GM23338 (cell line): ENCODE results near the gene DIAPH3. TPM values are rescaled to one million over a fixed set of nuclear protein-coding genes. Genes with fewer than 3 reads are reported as not detected.

Experiments
- ATAC-seq: fragments of 200-7000 bp; cut with Tn5 transposase; 3 replicates; pipeline ENCODE4 v1.9.1; 2020
- DNase-seq: peaks from one replicate; pipeline ENCODE4 v3.0.0-alpha.2; 2015; ENCODE audit warnings: low spot score
- H2AFZ ChIP-seq: fragments of 200-600 bp; sonication (generic); 2 replicates; pipeline ENCODE4 v1.8.0; 2016; ENCODE audit warnings: antibody characterized with exemption, mild to moderate bottlenecking, moderate library complexity
- H3F3A ChIP-seq: fragments of 200-600 bp; sonication (generic); replicated peaks from 2 replicates; pipeline ENCODE4 v1.8.0; 2017; ENCODE audit warnings: antibody characterized with exemption, mixed run types, low read depth
- H3K27ac ChIP-seq: fragments of 200-600 bp; sonication (generic); 2 replicates; pipeline ENCODE4 v1.6.1; 2016; ENCODE audit warnings: low read depth
- H3K27me3 ChIP-seq: fragments of 200-600 bp; sonication (generic); 2 replicates; pipeline ENCODE4 v1.8.0; 2016; ENCODE audit warnings: mild to moderate bottlenecking, mixed run types, moderate library complexity; ENCODE audit not compliant: insufficient read depth
- H3K36me3 ChIP-seq: fragments of 200-600 bp; sonication (generic); 2 replicates; pipeline ENCODE4 v1.8.0; 2016; ENCODE audit warnings: mild to moderate bottlenecking; ENCODE audit not compliant: insufficient read depth
- H3K4me1 ChIP-seq: fragments of 200-600 bp; sonication (generic); 2 replicates; pipeline ENCODE4 v1.8.0; 2016; ENCODE audit warnings: mild to moderate bottlenecking, moderate library complexity; ENCODE audit not compliant: insufficient read depth
- H3K4me2 ChIP-seq: fragments of 200-600 bp; sonication (generic); 2 replicates; pipeline ENCODE4 v1.7.1; 2017; ENCODE audit warnings: mixed run types
- H3K4me3 ChIP-seq: fragments of 200-600 bp; sonication (generic); 2 replicates; pipeline ENCODE4 v1.6.1; 2016; ENCODE audit warnings: mixed run types
- H3K79me2 ChIP-seq: fragments of 200-600 bp; sonication (generic); replicated peaks from 2 replicates; pipeline ENCODE4 v1.8.0; 2017; ENCODE audit warnings: mild to moderate bottlenecking; ENCODE audit not compliant: insufficient read depth
- H3K9me2 ChIP-seq: fragments of 200-600 bp; sonication (generic); 2 replicates; pipeline ENCODE4 v1.8.0; 2017; ENCODE audit not compliant: insufficient read depth
- H4K20me1 ChIP-seq: fragments of 200-600 bp; sonication (generic); replicated peaks from 2 replicates; pipeline ENCODE4 v1.8.0; 2017; ENCODE audit warnings: mild to moderate bottlenecking; ENCODE audit not compliant: insufficient read depth
- H3K27ac Mint-ChIP-seq: 2 replicates; pipeline ENCODE4 v1.8.0; 2020; ENCODE audit warnings: inconsistent platforms, mild to moderate bottlenecking, moderate library complexity, mixed read lengths
- H3K27me3 Mint-ChIP-seq: 3 replicates; pipeline ENCODE4 v1.8.0; 2022; ENCODE audit warnings: low read depth, mild to moderate bottlenecking, moderate library complexity, mixed read lengths, inconsistent platforms; ENCODE audit not compliant: insufficient read depth, poor library complexity
- H3K36me3 Mint-ChIP-seq: 3 replicates; pipeline ENCODE4 v1.8.0; 2021; ENCODE audit warnings: low read depth, mild to moderate bottlenecking, inconsistent platforms, moderate library complexity, mixed read lengths
- H3K4me1 Mint-ChIP-seq: 3 replicates; pipeline ENCODE4 v1.8.0; 2020; ENCODE audit warnings: mild to moderate bottlenecking, inconsistent platforms, mixed read lengths
- H3K4me3 Mint-ChIP-seq: 3 replicates; pipeline ENCODE4 v1.8.0; 2021; ENCODE audit warnings: moderate library complexity, mild to moderate bottlenecking, inconsistent platforms, mixed read lengths
- H3K9me3 Mint-ChIP-seq: 3 replicates; pipeline ENCODE4 v1.8.0; 2020; ENCODE audit warnings: moderate library complexity, mild to moderate bottlenecking, inconsistent platforms, mixed read lengths
- EZH2 ChIP-seq: fragments of 200-600 bp; sonication (generic); IDR thresholded peaks from one replicate; pipeline ENCODE4 v1.8.0; 2017; ENCODE audit warnings: antibody characterized with exemption, mild to moderate bottlenecking, low read depth; ENCODE audit not compliant: unreplicated experiment
- JUNB ChIP-seq: IDR thresholded peaks from one replicate; pipeline ENCODE4 v1.6.1; 2016; ENCODE audit warnings: antibody characterized with exemption; ENCODE audit not compliant: unreplicated experiment
- NANOG ChIP-seq: IDR thresholded peaks from 2 replicates; pipeline ENCODE4 v1.6.1; 2016; ENCODE audit warnings: antibody characterized with exemption, borderline replicate concordance
- STAT1 ChIP-seq: IDR thresholded peaks from one replicate; pipeline ENCODE4 v1.6.1; 2016; ENCODE audit warnings: antibody characterized with exemption; ENCODE audit not compliant: unreplicated experiment
- ZNF114 ChIP-seq: fragments of 250-450 bp; sonication (Bioruptor Pico); IDR thresholded peaks from 2 replicates; pipeline ENCODE4 v1.5.0; 2020; ENCODE audit warnings: mild to moderate bottlenecking, moderate library complexity
- polyA plus RNA-seq: library from polyadenylated mRNA; unstranded; fragments of >200 nt; fragmentation: Nextera tagmentation; extraction: Ambion mirVana; gene quantifications from 2 replicates; pipeline ENCODE4 v1.2.1, GENCODE V29; 2016
- total RNA-seq: library from RNA; depleted of rRNA; stranded (reverse); fragments of >200 nt; shearing (Covaris generic); gene quantifications from 2 replicates; pipeline ENCODE4 v1.2.3, GENCODE V29; 2014
- TF ChIP-seq, protein P1 (sequence below): IDR thresholded peaks from 2 replicates; pipeline ENCODE4 v1.6.1; 2016; ENCODE audit warnings: antibody characterized with exemption
- TF ChIP-seq, protein P2 (sequence below): IDR thresholded peaks from one replicate; pipeline ENCODE4 v1.6.1; 2018; ENCODE audit warnings: antibody characterized with exemption; ENCODE audit not compliant: unreplicated experiment
- TF ChIP-seq, protein P3 (sequence below), 2 experiments: fragments of 200-600 bp in 1 of 2; sonication (generic) in 1 of 2; conservative IDR thresholded peaks; 2 replicates each; pipeline versions ENCODE4 v1.5.1 to v1.6.1; 2016 to 2017; ENCODE audit warnings: antibody characterized with exemption in 2 of 2, low read depth in 2 of 2, mild to moderate bottlenecking in 2 of 2, moderate library complexity in 1 of 2
- TF ChIP-seq, protein P4 (sequence below): fragments of 250-450 bp; sonication (Bioruptor Pico); IDR thresholded peaks from 2 replicates; pipeline ENCODE4 v1.5.0; 2020; ENCODE audit warnings: mild to moderate bottlenecking, moderate library complexity

Gene DIAPH3
- total and polyA plus RNA-seq, 2 experiments from 2014 or later, result 23.4 to 30.2 TPM

DNA sequence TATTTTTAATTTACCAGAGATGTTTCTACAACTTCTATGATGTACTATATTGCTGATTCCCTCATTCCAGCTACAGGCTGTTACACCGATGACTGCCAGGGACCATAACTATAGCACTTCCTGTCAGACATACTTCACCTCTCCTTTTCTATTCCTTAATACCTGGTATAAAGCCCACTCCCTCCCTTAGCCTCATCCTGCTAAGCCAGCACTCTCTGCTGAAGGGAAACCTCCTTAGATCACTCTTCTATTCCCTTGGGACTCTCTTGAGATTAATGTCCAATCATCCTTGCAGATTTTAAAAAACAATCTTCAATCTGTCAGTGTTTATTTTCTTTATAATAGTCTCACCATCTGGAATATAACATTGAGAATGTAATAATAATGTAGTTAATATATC, 127.9 kb downstream of the DIAPH3 start (continued):
- TF ChIP-seq, protein P1, sequence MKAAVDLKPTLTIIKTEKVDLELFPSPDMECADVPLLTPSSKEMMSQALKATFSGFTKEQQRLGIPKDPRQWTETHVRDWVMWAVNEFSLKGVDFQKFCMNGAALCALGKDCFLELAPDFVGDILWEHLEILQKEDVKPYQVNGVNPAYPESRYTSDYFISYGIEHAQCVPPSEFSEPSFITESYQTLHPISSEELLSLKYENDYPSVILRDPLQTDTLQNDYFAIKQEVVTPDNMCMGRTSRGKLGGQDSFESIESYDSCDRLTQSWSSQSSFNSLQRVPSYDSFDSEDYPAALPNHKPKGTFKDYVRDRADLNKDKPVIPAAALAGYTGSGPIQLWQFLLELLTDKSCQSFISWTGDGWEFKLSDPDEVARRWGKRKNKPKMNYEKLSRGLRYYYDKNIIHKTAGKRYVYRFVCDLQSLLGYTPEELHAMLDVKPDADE, result no peak
- TF ChIP-seq, protein P2, sequence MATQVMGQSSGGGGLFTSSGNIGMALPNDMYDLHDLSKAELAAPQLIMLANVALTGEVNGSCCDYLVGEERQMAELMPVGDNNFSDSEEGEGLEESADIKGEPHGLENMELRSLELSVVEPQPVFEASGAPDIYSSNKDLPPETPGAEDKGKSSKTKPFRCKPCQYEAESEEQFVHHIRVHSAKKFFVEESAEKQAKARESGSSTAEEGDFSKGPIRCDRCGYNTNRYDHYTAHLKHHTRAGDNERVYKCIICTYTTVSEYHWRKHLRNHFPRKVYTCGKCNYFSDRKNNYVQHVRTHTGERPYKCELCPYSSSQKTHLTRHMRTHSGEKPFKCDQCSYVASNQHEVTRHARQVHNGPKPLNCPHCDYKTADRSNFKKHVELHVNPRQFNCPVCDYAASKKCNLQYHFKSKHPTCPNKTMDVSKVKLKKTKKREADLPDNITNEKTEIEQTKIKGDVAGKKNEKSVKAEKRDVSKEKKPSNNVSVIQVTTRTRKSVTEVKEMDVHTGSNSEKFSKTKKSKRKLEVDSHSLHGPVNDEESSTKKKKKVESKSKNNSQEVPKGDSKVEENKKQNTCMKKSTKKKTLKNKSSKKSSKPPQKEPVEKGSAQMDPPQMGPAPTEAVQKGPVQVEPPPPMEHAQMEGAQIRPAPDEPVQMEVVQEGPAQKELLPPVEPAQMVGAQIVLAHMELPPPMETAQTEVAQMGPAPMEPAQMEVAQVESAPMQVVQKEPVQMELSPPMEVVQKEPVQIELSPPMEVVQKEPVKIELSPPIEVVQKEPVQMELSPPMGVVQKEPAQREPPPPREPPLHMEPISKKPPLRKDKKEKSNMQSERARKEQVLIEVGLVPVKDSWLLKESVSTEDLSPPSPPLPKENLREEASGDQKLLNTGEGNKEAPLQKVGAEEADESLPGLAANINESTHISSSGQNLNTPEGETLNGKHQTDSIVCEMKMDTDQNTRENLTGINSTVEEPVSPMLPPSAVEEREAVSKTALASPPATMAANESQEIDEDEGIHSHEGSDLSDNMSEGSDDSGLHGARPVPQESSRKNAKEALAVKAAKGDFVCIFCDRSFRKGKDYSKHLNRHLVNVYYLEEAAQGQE, result no peak
- TF ChIP-seq NANOG (no peak), EZH2 (no peak), STAT1 (no peak), ZNF114 (no peak)

DNA sequence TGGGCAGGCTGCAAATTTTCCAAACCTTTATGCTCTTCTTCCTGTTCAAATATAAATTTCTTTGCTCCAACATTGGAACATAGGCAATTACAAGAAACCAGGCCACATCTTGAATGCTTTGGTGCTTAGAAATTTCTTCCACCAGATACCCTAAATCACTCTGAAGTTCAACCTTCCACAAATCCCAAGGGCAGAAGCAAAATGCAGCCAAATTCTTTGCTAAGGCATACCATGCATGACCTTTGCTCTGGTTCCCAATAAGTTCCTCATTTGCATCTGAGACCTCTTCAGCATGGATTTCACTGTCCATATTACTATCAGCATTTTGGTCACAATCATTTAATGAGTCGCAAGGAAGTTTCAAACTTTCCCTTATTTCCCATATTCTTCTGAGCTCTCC, 130.9 kb downstream of the DIAPH3 start:
- Histone ChIP-seq H3K9me2 (peaks cover 10% of the 10 kb centered on the region; the same call in 1 of the 2 replicates), H4K20me1 (0 out of 2 replicates have a peak, but pooled peaks cover 7% of the 10 kb centered on the region), H3K27me3 (no peaks in the 10 kb centered on the region), H2AFZ (no peak overlapping the region), H3K36me3 (no peaks in the 10 kb centered on the region; the same call in 1 of the 2 replicates), H3K4me1 (peaks cover 7% of the 10 kb centered on the region; the same call in 1 of the 2 replicates), H3K4me3 (no peak overlapping the region), H3K4me2 (no peak overlapping the region), H3K27ac (no peak overlapping the region), H3K79me2 (peaks cover 6% of the 10 kb centered on the region; the same call in 1 of the 2 replicates), H3F3A (no peaks in the 10 kb centered on the region)
- peaks cover 17% of the 10 kb centered on the region for H3K4me1 Mint-ChIP-seq
- H3K9me3 Mint-ChIP-seq, result no peaks in the 10 kb centered on the region
- ATAC-seq (no peak), DNase-seq (no peak)
- TF ChIP-seq STAT1, result no peak
- TF ChIP-seq, protein P3, sequence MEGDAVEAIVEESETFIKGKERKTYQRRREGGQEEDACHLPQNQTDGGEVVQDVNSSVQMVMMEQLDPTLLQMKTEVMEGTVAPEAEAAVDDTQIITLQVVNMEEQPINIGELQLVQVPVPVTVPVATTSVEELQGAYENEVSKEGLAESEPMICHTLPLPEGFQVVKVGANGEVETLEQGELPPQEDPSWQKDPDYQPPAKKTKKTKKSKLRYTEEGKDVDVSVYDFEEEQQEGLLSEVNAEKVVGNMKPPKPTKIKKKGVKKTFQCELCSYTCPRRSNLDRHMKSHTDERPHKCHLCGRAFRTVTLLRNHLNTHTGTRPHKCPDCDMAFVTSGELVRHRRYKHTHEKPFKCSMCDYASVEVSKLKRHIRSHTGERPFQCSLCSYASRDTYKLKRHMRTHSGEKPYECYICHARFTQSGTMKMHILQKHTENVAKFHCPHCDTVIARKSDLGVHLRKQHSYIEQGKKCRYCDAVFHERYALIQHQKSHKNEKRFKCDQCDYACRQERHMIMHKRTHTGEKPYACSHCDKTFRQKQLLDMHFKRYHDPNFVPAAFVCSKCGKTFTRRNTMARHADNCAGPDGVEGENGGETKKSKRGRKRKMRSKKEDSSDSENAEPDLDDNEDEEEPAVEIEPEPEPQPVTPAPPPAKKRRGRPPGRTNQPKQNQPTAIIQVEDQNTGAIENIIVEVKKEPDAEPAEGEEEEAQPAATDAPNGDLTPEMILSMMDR (conservative IDR thresholded peaks at IDR 0.05; ENCODE audit: low read depth in 2 of 2), result no peak
- TF ChIP-seq JUNB, result no peak
- TF ChIP-seq, protein P4, sequence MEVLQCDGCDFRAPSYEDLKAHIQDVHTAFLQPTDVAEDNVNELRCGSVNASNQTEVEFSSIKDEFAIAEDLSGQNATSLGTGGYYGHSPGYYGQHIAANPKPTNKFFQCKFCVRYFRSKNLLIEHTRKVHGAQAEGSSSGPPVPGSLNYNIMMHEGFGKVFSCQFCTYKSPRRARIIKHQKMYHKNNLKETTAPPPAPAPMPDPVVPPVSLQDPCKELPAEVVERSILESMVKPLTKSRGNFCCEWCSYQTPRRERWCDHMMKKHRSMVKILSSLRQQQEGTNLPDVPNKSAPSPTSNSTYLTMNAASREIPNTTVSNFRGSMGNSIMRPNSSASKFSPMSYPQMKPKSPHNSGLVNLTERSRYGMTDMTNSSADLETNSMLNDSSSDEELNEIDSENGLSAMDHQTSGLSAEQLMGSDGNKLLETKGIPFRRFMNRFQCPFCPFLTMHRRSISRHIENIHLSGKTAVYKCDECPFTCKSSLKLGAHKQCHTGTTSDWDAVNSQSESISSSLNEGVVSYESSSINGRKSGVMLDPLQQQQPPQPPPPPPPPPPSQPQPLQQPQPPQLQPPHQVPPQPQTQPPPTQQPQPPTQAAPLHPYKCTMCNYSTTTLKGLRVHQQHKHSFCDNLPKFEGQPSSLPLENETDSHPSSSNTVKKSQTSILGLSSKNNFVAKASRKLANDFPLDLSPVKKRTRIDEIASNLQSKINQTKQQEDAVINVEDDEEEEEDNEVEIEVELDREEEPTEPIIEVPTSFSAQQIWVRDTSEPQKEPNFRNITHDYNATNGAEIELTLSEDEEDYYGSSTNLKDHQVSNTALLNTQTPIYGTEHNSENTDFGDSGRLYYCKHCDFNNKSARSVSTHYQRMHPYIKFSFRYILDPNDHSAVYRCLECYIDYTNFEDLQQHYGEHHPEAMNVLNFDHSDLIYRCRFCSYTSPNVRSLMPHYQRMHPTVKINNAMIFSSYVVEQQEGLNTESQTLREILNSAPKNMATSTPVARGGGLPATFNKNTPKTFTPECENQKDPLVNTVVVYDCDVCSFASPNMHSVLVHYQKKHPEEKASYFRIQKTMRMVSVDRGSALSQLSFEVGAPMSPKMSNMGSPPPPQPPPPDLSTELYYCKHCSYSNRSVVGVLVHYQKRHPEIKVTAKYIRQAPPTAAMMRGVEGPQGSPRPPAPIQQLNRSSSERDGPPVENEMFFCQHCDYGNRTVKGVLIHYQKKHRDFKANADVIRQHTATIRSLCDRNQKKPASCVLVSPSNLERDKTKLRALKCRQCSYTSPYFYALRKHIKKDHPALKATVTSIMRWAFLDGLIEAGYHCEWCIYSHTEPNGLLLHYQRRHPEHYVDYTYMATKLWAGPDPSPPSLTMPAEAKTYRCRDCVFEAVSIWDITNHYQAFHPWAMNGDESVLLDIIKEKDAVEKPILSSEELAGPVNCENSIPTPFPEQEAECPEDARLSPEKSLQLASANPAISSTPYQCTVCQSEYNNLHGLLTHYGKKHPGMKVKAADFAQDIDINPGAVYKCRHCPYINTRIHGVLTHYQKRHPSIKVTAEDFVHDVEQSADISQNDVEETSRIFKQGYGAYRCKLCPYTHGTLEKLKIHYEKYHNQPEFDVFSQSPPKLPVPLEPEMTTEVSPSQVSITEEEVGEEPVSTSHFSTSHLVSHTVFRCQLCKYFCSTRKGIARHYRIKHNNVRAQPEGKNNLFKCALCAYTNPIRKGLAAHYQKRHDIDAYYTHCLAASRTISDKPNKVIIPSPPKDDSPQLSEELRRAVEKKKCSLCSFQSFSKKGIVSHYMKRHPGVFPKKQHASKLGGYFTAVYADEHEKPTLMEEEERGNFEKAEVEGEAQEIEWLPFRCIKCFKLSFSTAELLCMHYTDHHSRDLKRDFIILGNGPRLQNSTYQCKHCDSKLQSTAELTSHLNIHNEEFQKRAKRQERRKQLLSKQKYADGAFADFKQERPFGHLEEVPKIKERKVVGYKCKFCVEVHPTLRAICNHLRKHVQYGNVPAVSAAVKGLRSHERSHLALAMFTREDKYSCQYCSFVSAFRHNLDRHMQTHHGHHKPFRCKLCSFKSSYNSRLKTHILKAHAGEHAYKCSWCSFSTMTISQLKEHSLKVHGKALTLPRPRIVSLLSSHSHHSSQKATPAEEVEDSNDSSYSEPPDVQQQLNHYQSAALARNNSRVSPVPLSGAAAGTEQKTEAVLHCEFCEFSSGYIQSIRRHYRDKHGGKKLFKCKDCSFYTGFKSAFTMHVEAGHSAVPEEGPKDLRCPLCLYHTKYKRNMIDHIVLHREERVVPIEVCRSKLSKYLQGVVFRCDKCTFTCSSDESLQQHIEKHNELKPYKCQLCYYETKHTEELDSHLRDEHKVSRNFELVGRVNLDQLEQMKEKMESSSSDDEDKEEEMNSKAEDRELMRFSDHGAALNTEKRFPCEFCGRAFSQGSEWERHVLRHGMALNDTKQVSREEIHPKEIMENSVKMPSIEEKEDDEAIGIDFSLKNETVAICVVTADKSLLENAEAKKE (CRISPR knock-in tag), result no peak
- no peak for TF ChIP-seq EZH2
- peaks cover 2% of the 10 kb centered on the region for H3K27me3 Mint-ChIP-seq
- H3K27ac Mint-ChIP-seq, result no peak overlapping the region
- peaks cover 21% of the 10 kb centered on the region for H3K36me3 Mint-ChIP-seq
- H3K4me3 Mint-ChIP-seq, result no peak overlapping the region
